Spleen (tissue), 11 donors: ENCODE measurements around the gene PARD3. TPM values are rescaled to one million over a fixed set of nuclear protein-coding genes. Genes with fewer than 3 reads are reported as not detected.

Experiments used
- DNase-seq: peaks from one replicate; pipeline ENCODE4 v3.0.0-alpha.2; 2020
- H3K27ac ChIP-seq, 8 donors: fragments of 200-600 bp; sonication (generic) in 7 of 8; 1 replicate in 4 of 8; 2 replicates in 4 of 8; pipeline versions ENCODE4 v1.5.0 to v1.8.0; 2016 to 2021; ENCODE audit warnings: inconsistent platforms in 4 of 8, mild to moderate bottlenecking in 4 of 8, moderate library complexity in 1 of 8
- H3K27me3 ChIP-seq, 7 donors: fragments of 200-600 bp; sonication (generic) in 6 of 7; replicated peaks in 1 of 7; 1 replicate in 4 of 7; 2 replicates in 3 of 7; pipeline versions ENCODE4 v1.5.0 to v1.8.0; 2016 to 2021; ENCODE audit warnings: inconsistent platforms in 3 of 7, mild to moderate bottlenecking in 1 of 7
- H3K36me3 ChIP-seq, 6 donors: fragments of 200-600 bp; sonication (generic) in 5 of 6; 1 replicate in 4 of 6; 2 replicates in 2 of 6; pipeline versions ENCODE4 v1.5.0 to v1.8.0; 2016 to 2021; ENCODE audit warnings: inconsistent platforms in 2 of 6
- H3K4me1 ChIP-seq, 6 donors: fragments of 200-600 bp; sonication (generic) in 5 of 6; 1 replicate in 3 of 6; 2 replicates in 3 of 6; pipeline versions ENCODE4 v1.5.0 to v1.8.0; 2016 to 2021; ENCODE audit warnings: inconsistent platforms in 3 of 6
- H3K4me3 ChIP-seq, 8 donors: fragments of 200-600 bp; sonication (generic) in 7 of 8; 1 replicate in 4 of 8; 2 replicates in 4 of 8; pipeline versions ENCODE4 v1.5.0 to v1.8.0; 2016 to 2021; ENCODE audit warnings: inconsistent platforms in 4 of 8, mild to moderate bottlenecking in 4 of 8, moderate library complexity in 2 of 8
- H3K9me3 ChIP-seq, 8 donors: fragments of 200-600 bp; sonication (generic) in 7 of 8; 1 replicate in 4 of 8; 2 replicates in 4 of 8; pipeline versions ENCODE4 v1.5.0 to v1.8.0; 2016 to 2021; ENCODE audit warnings: inconsistent platforms in 4 of 8
- CTCF ChIP-seq, 11 experiments: fragments of 200-600 bp in 7 of 11; fragments of 450-650 bp in 4 of 11; sonication (generic) in 4 of 11; IDR thresholded peaks in 8 of 11; conservative IDR thresholded peaks in 3 of 11; 1 replicate in 7 of 11; 2 replicates in 4 of 11; pipeline versions ENCODE4 v1.4.0 to v1.8.0; 2016 to 2021; ENCODE audit warnings: antibody characterized with exemption in 11 of 11, inconsistent platforms in 4 of 11, mild to moderate bottlenecking in 1 of 11
- POLR2A ChIP-seq, 3 donors: fragments of 450-650 bp; IDR thresholded peaks; one replicate each; pipeline ENCODE4 v1.5.1; 2017; ENCODE audit warnings: antibody characterized with exemption in 3 of 3, mild to moderate bottlenecking in 1 of 3
- POLR2AphosphoS5 ChIP-seq, 3 donors: sonication (generic); formaldehyde crosslinking; IDR thresholded peaks; one replicate each; pipeline ENCODE4 v1.5.1; 2017; ENCODE audit warnings: antibody characterized with exemption in 3 of 3
- WGBS, 5 donors: extraction: QIAGEN DNeasy Blood & Tissue Kit in 3 of 5; methylation state at CpG; one replicate each; pipeline versions ENCODE4 v1.1.5 to v1.1.7; 2013 to 2018; 5-methylcytosine and 5-hydroxymethylcytosine counted together
- intact Hi-C: fragments of 100-400 bp; cut with DNase I; formaldehyde crosslinking; loops from one replicate; pipeline ENCODE4 v1.15.0; 2023; ENCODE audit warnings: low total_unique reads
- polyA plus RNA-seq, 3 donors: library from polyadenylated mRNA; stranded (reverse); fragments of 200-250 nt; gene quantifications; one replicate each; pipeline ENCODE4 v1.2.1, GENCODE V29; 2013
- total RNA-seq, 7 donors: library from RNA; depleted of rRNA in 3 of 7; stranded (reverse); fragments of >200 nt in 3 of 7; fragmentation: NEBNext Ultra II Directional in 4 of 7; extraction: Animal tissue kit (Norgen Biotek cat#: 25700) in 4 of 7; gene quantifications; one replicate each; pipeline versions ENCODE4 v1.1.0 to v1.2.1, GENCODE V29; 2016 to 2021
- donor health status: healthy with polysubstance abuse.
- donor health status: DM: no; HTN: no; CAD: no; lungs with moderate emphysema.
- donor health status: DM: no; HTN: no; CAD: no.
- donor health status: Bipolar disorder and iron deficiency.
- donor health status: healthy.
- donor health status: DM: no; HTN: no; CAD: no.
- donor health status: DM: yes; HTN: yes; CAD: no.

Gene PARD3
- total and polyA plus RNA-seq, 10 donors = 2.8 to 18.9 (median 10.8) TPM

GRCh38 chr10:34236931-34237330 is 578.2 kb downstream of the PARD3 start:
- H3K4me1 ChIP-seq = no peaks in the 10 kb centered on the region
- H3K4me3 ChIP-seq = no peak overlapping the region
- no peaks in the 10 kb centered on the region for H3K9me3 ChIP-seq
- H3K27me3 ChIP-seq = no peaks in the 10 kb centered on the region
- intact Hi-C loops = no loop called here
- DNase-seq = no peak
- H3K27ac ChIP-seq = no peak overlapping the region
- H3K36me3 ChIP-seq = no peaks in the 10 kb centered on the region
- TF ChIP-seq CTCF (IDR thresholded peaks at IDR 0.05 in 8 of 11, conservative IDR thresholded peaks at IDR 0.05 in 3 of 11) (no peak), POLR2AphosphoS5 (IDR thresholded peaks at IDR 0.05) (no peak), POLR2A (IDR thresholded peaks at IDR 0.05) (no peak)
- 52 to 64% (median 59%) methylated on average over 4 of the region's 4 CpGs for WGBS, 5 donors

DNA sequence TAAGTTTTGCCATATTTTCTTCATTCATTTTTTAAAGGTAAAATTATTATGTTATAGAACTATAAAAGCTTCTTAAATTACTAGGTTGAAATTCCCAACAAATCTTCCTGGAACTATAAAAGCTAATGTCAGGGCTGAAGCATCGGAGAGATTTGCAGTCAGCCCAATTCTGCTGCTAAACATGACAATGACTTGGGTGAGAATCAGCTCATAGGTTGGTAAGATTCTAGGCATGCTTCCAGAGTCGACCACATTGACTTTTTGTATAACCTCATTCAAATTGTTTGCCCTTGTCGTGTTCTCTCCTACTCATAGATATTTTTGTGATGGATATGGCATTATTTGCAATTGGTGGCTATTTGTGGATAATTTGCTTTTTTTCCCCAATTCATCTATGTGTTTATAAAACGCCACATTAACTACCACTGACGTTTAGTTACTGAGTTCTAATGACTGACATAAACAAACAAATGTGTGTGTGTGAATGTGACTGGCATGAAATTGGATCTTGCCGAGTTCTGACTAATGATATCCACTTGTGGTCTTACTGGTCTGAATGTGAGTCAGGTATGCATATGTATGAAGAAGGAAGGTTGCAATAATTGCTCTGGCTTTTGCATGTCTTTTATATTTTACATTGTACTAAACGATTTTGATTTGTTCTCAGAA is 579.8 kb downstream of the PARD3 start:
- Histone ChIP-seq H3K36me3 (no peaks in the 10 kb centered on the region), H3K27me3 (no peaks in the 10 kb centered on the region), H3K4me1 (no peaks in the 10 kb centered on the region), H3K27ac (no peak overlapping the region), H3K4me3 (no peak overlapping the region), H3K9me3 (no peaks in the 10 kb centered on the region)
- no peak for DNase-seq
- no peak for TF ChIP-seq POLR2A (IDR thresholded peaks at IDR 0.05)
- no peak for TF ChIP-seq CTCF (IDR thresholded peaks at IDR 0.05 in 8 of 11, conservative IDR thresholded peaks at IDR 0.05 in 3 of 11)
- no peak for TF ChIP-seq POLR2AphosphoS5 (IDR thresholded peaks at IDR 0.05)
- 81 to 87% (median 82%) methylated on average over 7 of the region's 7 CpGs for WGBS, 5 donors
- intact Hi-C loops = no loop called here

- 72 to 94% (median 79%) methylated on average over 4 of the region's 4 CpGs for WGBS, 5 donors
- Histone ChIP-seq H3K27ac (no peak overlapping the region), H3K9me3 (peaks cover 0 to 1% (median under 1%) of the 10 kb centered on the region in 8 donors), H3K27me3 (no peaks in the 10 kb centered on the region), H3K4me3 (no peak overlapping the region), H3K36me3 (no peaks in the 10 kb centered on the region), H3K4me1 (no peaks in the 10 kb centered on the region)
- DNase-seq = no peak
- TF ChIP-seq POLR2AphosphoS5 (IDR thresholded peaks at IDR 0.05) = no peak
- TF ChIP-seq CTCF (IDR thresholded peaks at IDR 0.05 in 8 of 11, conservative IDR thresholded peaks at IDR 0.05 in 3 of 11) = no peak
- intact Hi-C loops = no loop called here
These were observed 582.6 kb downstream of the PARD3 start for GRCh38 chr10:34232481-34232880.

DNA sequence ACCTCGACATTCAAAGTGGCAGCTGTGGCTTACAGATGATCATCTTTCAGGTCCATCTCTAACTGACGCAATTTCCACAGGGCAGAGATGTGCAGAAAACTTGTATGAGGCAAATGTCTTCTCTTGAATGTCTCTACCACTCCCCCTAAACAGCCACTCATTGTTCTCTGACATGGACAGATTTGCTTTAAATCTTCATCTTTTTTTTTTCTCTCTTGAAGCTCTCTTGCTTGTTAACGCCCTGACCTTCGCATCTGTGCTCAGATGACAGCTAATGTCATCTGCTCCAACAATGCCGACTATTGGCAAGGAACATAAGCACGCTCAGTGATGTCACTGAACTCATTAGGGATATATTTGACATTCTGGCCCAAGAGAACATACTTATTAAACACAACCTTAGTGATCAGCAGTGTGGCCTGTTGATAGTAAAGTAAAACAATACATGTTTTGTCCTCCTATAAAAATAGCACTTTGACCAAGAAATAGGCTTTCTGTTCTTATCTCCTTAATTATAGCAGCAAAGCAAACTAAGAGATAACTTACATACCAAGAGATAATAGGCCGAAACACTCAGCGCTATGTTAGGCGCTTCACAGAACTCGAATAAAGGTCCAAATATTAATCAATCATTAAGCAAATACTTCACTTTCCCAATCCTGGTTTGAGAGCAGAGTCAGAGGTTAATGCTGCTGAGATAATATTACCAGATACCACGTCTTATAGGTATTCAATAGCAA is 583.5 kb downstream of the PARD3 start:
- Histone ChIP-seq H3K27ac (no peak overlapping the region), H3K9me3 (peaks cover 0 to 10% (median 7%) of the 10 kb centered on the region in 8 donors), H3K36me3 (no peaks in the 10 kb centered on the region), H3K4me3 (no peak overlapping the region), H3K4me1 (no peaks in the 10 kb centered on the region), H3K27me3 (no peaks in the 10 kb centered on the region)
- WGBS, 5 donors = 82 to 86% (median 85%) methylated on average over 11 of the region's 11 CpGs
- no peak for DNase-seq
- TF ChIP-seq POLR2A (IDR thresholded peaks at IDR 0.05) (no peak), POLR2AphosphoS5 (IDR thresholded peaks at IDR 0.05) (no peak), CTCF (IDR thresholded peaks at IDR 0.05 in 8 of 11, conservative IDR thresholded peaks at IDR 0.05 in 3 of 11) (no peak)
- intact Hi-C loops = no loop called here
